A673 (cell line): ENCODE data around the gene C11orf54. TPM values are rescaled to one million over a fixed set of nuclear protein-coding genes. Genes with fewer than 3 reads are reported as not detected.
"Not testable (repeated sequence)": the region's sequence is repeated elsewhere in the genome, so short reads cannot be mapped to it uniquely, and the experiment has no call there.

Experiments
- BruUV-seq: library from RNA; stranded (reverse); fragments of 400-500 nt; replicated peaks from 2 replicates; lab custom pipeline; 2021; lab: Mats Ljungman, UMichigan
- CTCF ChIA-PET: fragments of 300-600 bp; sonication (Branson Sonifier 250); formaldehyde crosslinking; loops from one replicate; lab custom pipeline; 2022; ENCODE audit warnings: antibody characterized with exemption; lab: Charles Lee
- POLR2A ChIA-PET: fragments of 300-600 bp; sonication (Branson Sonifier 250); formaldehyde crosslinking; loops from one replicate; lab custom pipeline; 2022; ENCODE audit warnings: antibody characterized with exemption; ENCODE audit not compliant: low non-redundant PET; lab: Charles Lee
- DNase-seq: peaks from one replicate; pipeline ENCODE4 v3.0.0-alpha.2; 2015; ENCODE audit warnings: low spot score
- H3K27ac ChIP-seq: fragments of 200-600 bp; sonication (generic); 2 replicates; pipeline ENCODE4 v1.5.1; 2016; ENCODE audit warnings: mixed run types, low read depth, mild to moderate bottlenecking, mixed read lengths, antibody characterized with exemption, low read length; ENCODE audit not compliant: poor library complexity, severe bottlenecking
- H3K27me3 ChIP-seq: fragments of 200-600 bp; sonication (generic); replicated peaks from 2 replicates; pipeline ENCODE4 v1.6.1; 2017; ENCODE audit warnings: mixed run types, low read depth, mild to moderate bottlenecking, mixed read lengths, antibody characterized with exemption, low read length; ENCODE audit not compliant: insufficient read depth, poor library complexity
- H3K36me3 ChIP-seq: fragments of 200-600 bp; sonication (generic); 2 replicates; pipeline ENCODE4 v1.6.1; 2016; ENCODE audit warnings: mixed run types, mild to moderate bottlenecking, mixed read lengths, antibody characterized with exemption, low read length; ENCODE audit not compliant: insufficient read depth, poor library complexity, severe bottlenecking
- H3K4me1 ChIP-seq: fragments of 200-600 bp; sonication (generic); 2 replicates; pipeline ENCODE4 v1.6.1; 2017; ENCODE audit warnings: mixed run types, mild to moderate bottlenecking, mixed read lengths, antibody characterized with exemption, low read length; ENCODE audit not compliant: insufficient read depth, poor library complexity, severe bottlenecking
- H3K4me3 ChIP-seq: fragments of 200-600 bp; sonication (generic); 2 replicates; pipeline ENCODE4 v1.5.1; 2016; ENCODE audit warnings: low read depth, mixed run types, mild to moderate bottlenecking, mixed read lengths, low read length; ENCODE audit not compliant: poor library complexity, severe bottlenecking
- H3K9me3 ChIP-seq: fragments of 200-600 bp; sonication (generic); 2 replicates; pipeline ENCODE4 v1.6.1; 2016; ENCODE audit warnings: mixed run types, low read depth, mild to moderate bottlenecking, mixed read lengths, antibody characterized with exemption, low read length; ENCODE audit not compliant: poor library complexity, severe bottlenecking
- CTCF ChIP-seq: fragments of 300-800, 200-600 bp; sonication (generic); conservative IDR thresholded peaks from 2 replicates; pipeline ENCODE4 v1.5.1; 2017; ENCODE audit warnings: low read depth, mild to moderate bottlenecking, antibody characterized with exemption, low read length, moderate library complexity, mixed read lengths
- EZH2 ChIP-seq: fragments of 200-600 bp; sonication (generic); IDR thresholded peaks from 2 replicates; pipeline ENCODE4 v1.6.1; 2017; ENCODE audit warnings: borderline replicate concordance, low read depth, mild to moderate bottlenecking, mixed read lengths, antibody characterized with exemption, low read length; ENCODE audit not compliant: poor library complexity, severe bottlenecking
- intact Hi-C: fragments of 100-400 bp; cut with micrococcal nuclease; formaldehyde crosslinking; loops from one replicate; pipeline ENCODE4 v1.10.0; 2022; ENCODE audit not compliant: unreplicated experiment
- total RNA-seq: library from RNA; stranded (reverse); gene quantifications from 2 replicates; pipeline ENCODE4 v1.2.3, GENCODE V29; 2021

Gene C11orf54
- total RNA-seq, 1 experiment from 2014 or later: 26.2 TPM

- Histone ChIP-seq H3K4me1 (no peaks in the 10 kb centered on the region), H3K27ac (no peak overlapping the region), H3K4me3 (no peak overlapping the region), H3K9me3 (no peaks in the 10 kb centered on the region), H3K36me3 (peaks cover 13% of the 10 kb centered on the region), H3K27me3 (no peaks in the 10 kb centered on the region)
- ChIA-PET POLR2A (no interaction called here), CTCF (no interaction called here)
- intact Hi-C loops: no loop called here
- no peak for DNase-seq
- TF ChIP-seq EZH2: no peak
- TF ChIP-seq CTCF: no peak
- no TSS peak for BruUV-seq
Measured at GRCh38 chr11:93757924-93758865, 16.7 kb downstream of the C11orf54 start.

GRCh38 chr11:93759123-93759522, 17.7 kb downstream of the C11orf54 start:
- BruUV-seq, POLR2A ChIA-PET, DNase-seq, CTCF ChIA-PET, H3K9me3 ChIP-seq, H3K27me3 ChIP-seq, H3K27ac ChIP-seq, intact Hi-C loops, H3K4me3 ChIP-seq, H3K4me1 ChIP-seq: not testable (repeated sequence)
- peaks cover 13% of the 10 kb centered on the region for H3K36me3 ChIP-seq

- Histone ChIP-seq H3K27ac (no peak overlapping the region), H3K9me3 (no peaks in the 10 kb centered on the region), H3K4me1 (no peaks in the 10 kb centered on the region), H3K36me3 (peaks cover 4% of the 10 kb centered on the region), H3K27me3 (no peaks in the 10 kb centered on the region), H3K4me3 (no peak overlapping the region)
- CTCF ChIA-PET: no interaction called here
- no peak for DNase-seq
- POLR2A ChIA-PET: no interaction called here
- no TSS peak for BruUV-seq
- TF ChIP-seq CTCF: no peak
- TF ChIP-seq EZH2: no peak
- intact Hi-C loops: no loop called here
Measured at GRCh38 chr11:93761910-93762309, 20.4 kb downstream of the C11orf54 start.
